HEK293T (cell line): ENCODE data around the gene KANK3.

Experiments used
- BHLHE40 ChIP-seq: fragments of 450-650 bp; IDR thresholded peaks from 2 replicates; pipeline ENCODE4 v1.6.1; 2016; ENCODE audit warnings: mild to moderate bottlenecking, moderate library complexity, borderline replicate concordance
- CTBP1 ChIP-seq: fragments of 450-650 bp; IDR thresholded peaks from 2 replicates; pipeline ENCODE4 v1.6.1; 2016; ENCODE audit warnings: borderline replicate concordance
- FOXM1 ChIP-seq: fragments of 450-650 bp; IDR thresholded peaks from 2 replicates; pipeline ENCODE4 v1.6.1; 2017; ENCODE audit warnings: mild to moderate bottlenecking, borderline replicate concordance
- HDGF ChIP-seq: fragments of 450-650 bp; IDR thresholded peaks from 2 replicates; pipeline ENCODE4 v1.6.1; 2017; ENCODE audit warnings: antibody characterized with exemption, borderline replicate concordance
- SP1 ChIP-seq: fragments of 450-650 bp; IDR thresholded peaks from 2 replicates; pipeline ENCODE4 v1.6.1; 2017
- SUZ12 ChIP-seq: fragments of 450-650 bp; IDR thresholded peaks from 2 replicates; pipeline ENCODE4 v1.6.1; 2016; ENCODE audit warnings: mild to moderate bottlenecking
- TARDBP ChIP-seq: fragments of 450-650 bp; IDR thresholded peaks from 2 replicates; pipeline ENCODE4 v1.6.1; 2016

DNA sequence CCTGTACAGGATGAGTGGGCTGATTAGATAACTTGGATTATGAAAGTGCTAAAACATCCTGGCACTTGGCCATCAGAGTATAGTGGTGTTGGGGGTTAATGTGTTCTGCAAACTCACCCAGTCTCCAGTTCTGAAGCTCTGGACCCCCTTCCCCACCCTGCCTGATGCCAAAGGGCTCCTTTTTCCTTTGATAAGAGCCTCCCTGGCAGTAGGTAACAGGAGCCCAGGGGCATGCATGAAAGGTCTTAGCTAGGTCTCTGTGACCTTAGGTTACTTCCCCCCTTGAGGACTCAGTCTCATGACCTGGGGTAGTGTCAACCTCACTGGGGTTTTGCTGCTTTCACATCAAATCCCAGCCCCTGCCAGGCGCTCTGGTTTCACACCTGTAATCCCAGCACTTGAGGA, 19.3 kb downstream of the KANK3 start:
- TF ChIP-seq TARDBP (no peak), BHLHE40 (no peak), HDGF (no peak), SUZ12 (no peak), SP1 (no peak), CTBP1 (no peak), FOXM1 (no peak)
